22Rv1 (cell line): Measurements from ENCODE around the gene ITPR1.

Experiments used
- ZFX ChIP-seq: fragments of 450-650 bp; IDR thresholded peaks from 2 replicates; pipeline ENCODE4 v1.6.1; 2017; ENCODE audit warnings: antibody characterized with exemption, borderline replicate concordance
- TF ChIP-seq, protein P1 (sequence below): fragments of 450-650 bp; IDR thresholded peaks from 2 replicates; pipeline ENCODE4 v1.5.1; 2017; ENCODE audit warnings: mild to moderate bottlenecking

DNA sequence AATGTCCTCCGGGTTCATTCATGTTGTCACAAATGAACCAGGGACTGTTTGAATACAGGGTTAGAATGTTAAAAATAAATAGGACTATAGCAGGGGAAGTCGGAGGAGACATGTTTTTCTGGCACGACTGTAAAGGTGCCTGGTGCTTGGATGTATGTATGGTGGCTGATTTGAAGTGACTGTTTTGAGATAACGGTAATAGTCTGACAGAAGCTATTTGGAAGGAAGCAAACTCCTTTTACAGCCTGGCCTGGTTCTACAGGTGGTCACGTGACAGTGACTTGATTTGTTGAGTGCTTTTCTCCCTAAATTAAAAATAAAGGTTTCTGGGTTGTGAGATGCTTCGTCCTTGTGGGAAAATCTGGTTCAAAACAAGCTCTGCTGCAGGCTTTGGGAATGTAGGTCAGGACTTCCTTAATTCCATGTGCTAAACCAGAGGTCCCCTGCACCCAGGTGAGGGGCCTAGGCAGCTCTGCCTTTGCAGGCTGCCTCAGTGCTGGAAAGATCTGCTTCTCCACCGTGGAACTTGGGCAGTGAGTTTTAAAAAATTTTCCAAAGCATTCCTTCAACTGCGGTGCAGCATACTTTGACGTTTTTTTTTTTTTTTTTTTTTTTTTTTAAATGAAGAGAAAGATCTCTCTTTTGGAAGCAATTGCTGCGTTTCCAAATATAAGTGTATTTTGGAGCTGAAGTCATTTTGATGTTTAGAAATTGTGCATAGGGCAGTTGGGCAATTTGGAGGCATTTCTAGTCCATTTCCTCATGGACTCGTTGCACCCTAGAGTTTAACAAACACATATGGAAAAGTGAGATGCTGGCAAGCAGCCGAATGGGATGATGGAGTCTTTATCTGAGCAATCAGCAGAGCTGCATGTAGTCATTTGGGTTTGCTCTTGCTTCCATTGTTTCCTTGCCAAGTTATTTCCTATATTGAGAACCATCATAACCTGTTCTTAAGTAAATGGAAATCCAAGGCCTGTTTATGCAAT is 30.9 kb downstream of the ITPR1 start:
- TF ChIP-seq, protein P1, sequence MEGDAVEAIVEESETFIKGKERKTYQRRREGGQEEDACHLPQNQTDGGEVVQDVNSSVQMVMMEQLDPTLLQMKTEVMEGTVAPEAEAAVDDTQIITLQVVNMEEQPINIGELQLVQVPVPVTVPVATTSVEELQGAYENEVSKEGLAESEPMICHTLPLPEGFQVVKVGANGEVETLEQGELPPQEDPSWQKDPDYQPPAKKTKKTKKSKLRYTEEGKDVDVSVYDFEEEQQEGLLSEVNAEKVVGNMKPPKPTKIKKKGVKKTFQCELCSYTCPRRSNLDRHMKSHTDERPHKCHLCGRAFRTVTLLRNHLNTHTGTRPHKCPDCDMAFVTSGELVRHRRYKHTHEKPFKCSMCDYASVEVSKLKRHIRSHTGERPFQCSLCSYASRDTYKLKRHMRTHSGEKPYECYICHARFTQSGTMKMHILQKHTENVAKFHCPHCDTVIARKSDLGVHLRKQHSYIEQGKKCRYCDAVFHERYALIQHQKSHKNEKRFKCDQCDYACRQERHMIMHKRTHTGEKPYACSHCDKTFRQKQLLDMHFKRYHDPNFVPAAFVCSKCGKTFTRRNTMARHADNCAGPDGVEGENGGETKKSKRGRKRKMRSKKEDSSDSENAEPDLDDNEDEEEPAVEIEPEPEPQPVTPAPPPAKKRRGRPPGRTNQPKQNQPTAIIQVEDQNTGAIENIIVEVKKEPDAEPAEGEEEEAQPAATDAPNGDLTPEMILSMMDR: no peak
- no peak for TF ChIP-seq ZFX
